H54 (cell line): ENCODE measurements around the gene SNRPD1.
"Not testable (repeated sequence)": the region's sequence is repeated elsewhere in the genome, so short reads cannot be mapped to it uniquely, and the experiment has no call there.

Source experiments
- DNase-seq: peaks from one replicate; pipeline ENCODE4 v3.0.0; 2011; ENCODE audit warnings: low spot score, mixed read lengths; ENCODE audit not compliant: insufficient read length
- FAIRE-seq: peaks from 3 replicates; lab custom pipeline; 2011; peaks lifted over from hg19 to GRCh38; lab: Jason Lieb, UNC
- POLR2A ChIP-seq: IDR thresholded peaks from 2 replicates; pipeline ENCODE4 v1.6.1; 2011; ENCODE audit warnings: low read depth, mild to moderate bottlenecking, low read length

Gene SNRPD1

GRCh38 chr18:21605213-21605612, 6.9 kb upstream of the SNRPD1 start:
- FAIRE-seq: no peak
- TF ChIP-seq POLR2A: no peak
- DNase-seq: no peak

GRCh38 chr18:21611401-21612124, 551 bp upstream of the SNRPD1 start:
- FAIRE-seq, DNase-seq: not testable (repeated sequence)

DNA sequence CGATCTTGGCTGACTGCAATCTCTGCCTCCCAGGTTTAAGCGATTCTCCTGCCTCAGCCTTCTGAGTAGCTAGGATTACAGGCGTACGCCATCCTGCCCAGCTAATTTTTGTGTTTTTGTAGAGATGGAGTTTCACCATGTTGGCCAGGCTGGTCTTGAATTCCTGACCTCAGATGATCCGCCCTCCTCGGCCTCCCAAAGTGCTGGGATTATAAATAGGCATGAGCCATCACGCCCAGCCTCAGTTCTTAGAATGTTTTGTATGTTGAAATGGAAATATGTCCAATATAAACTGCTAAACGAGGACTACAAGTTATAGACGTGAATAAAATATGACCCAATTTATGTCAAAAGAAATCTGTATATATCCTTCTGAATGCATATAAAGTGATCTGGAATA, 9.5 kb downstream of the SNRPD1 start:
- FAIRE-seq: not testable (repeated sequence)

DNA sequence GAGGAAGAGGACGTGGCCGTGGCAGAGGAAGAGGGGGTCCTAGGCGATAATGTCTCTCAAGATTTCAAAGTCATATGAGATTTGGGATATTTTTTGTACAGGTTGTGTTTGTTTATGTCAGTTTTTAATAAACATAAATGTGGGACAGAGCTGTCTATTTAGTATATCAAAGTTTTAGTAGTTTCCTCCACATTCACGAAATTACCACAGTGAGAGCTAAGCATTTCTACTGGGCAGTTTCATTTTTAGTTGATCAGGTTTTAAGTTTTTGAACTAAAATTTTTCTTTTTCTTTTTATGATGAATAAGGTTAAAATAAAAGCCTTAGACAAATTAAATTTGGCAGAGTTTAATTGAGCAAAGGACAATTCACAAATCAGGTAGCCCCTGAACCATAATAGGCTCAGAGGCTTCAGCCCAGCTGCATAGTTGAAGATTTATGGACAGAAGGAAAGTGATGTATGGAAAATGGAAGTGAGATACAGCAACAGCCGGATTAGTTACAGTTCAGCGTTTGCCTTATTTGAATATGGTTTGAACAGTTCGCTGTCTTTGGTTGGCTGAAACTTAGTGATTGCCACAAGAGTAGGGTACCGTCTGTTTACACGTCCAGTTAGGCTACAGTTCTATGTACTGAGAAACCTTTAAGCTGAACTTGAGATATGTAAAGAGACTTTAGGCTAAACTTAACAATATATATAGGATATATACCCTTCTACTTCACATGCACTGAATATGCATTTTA, 17.1 kb downstream of the SNRPD1 start:
- no peak for TF ChIP-seq POLR2A
- no peak for FAIRE-seq

More for the DNA sequence above, 9.5 kb downstream of the SNRPD1 start:
- not testable (repeated sequence) for DNase-seq

GRCh38 chr18:21632393-21632792, 20.3 kb downstream of the SNRPD1 start:
- no peak for TF ChIP-seq POLR2A
- no peak for FAIRE-seq
- no peak for DNase-seq

More for the DNA sequence above, 17.1 kb downstream of the SNRPD1 start:
- no peak for DNase-seq

DNA sequence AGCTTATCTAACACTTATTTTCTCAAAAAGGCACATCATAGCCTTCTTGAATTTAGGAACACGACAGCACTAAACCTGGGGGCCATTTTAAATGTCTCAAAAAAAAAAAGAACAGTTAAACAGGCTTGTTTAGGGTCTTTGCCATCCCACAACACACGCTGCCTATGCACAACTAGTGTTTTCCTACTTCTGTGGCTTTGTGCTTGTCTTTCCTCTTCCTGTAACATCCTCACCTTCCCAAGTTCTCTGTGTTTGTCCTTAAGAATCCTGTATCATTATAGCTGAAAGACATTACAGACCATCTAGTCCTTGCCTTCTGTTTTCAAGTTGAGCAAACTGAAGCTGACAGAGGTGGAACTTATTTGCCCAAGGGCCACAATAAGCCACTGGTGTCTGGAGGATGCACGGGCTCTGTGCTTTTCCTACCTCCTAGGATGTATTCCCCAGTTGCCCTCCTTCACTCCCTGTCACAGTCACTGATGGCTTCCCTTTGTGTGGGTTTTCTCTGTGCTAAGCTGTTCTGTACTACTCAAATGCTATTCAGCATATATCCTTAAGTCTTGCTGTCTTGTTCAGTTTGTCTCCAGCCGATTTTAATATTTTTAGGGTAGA, 22.6 kb downstream of the SNRPD1 start:
- no peak for FAIRE-seq
- TF ChIP-seq POLR2A: no peak
- no peak for DNase-seq

- FAIRE-seq (no peak), DNase-seq (no peak)
- no peak for TF ChIP-seq POLR2A
These were observed 24.7 kb downstream of the SNRPD1 start for GRCh38 chr18:21636769-21637168.

- TF ChIP-seq POLR2A: no peak
- FAIRE-seq (no peak), DNase-seq (no peak)
These were observed 26.7 kb downstream of the SNRPD1 start for GRCh38 chr18:21638822-21639221.

GRCh38 chr18:21640375-21640774, 28.3 kb downstream of the SNRPD1 start:
- not testable (repeated sequence) for DNase-seq, FAIRE-seq

DNA sequence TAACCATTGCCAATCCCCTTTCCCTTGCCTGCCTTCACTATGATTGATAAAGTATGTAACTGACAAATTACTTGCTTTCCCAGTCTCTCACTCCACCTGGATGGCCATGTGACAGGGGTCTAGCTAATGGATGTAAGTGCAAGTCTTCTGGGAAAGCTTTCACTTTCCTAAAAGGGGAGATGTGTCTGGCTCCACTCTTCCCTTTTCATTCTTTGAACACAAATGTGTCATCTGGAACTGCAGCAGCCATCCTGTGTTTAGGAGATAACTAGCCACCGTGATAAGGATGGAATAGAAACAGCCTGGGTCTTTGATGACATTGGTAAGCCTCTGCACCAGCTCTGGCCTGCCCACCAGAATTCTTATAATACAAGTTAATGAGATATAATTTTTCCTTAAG, 38.2 kb downstream of the SNRPD1 start:
- no peak for TF ChIP-seq POLR2A
- no peak for DNase-seq
- no peak for FAIRE-seq

DNA sequence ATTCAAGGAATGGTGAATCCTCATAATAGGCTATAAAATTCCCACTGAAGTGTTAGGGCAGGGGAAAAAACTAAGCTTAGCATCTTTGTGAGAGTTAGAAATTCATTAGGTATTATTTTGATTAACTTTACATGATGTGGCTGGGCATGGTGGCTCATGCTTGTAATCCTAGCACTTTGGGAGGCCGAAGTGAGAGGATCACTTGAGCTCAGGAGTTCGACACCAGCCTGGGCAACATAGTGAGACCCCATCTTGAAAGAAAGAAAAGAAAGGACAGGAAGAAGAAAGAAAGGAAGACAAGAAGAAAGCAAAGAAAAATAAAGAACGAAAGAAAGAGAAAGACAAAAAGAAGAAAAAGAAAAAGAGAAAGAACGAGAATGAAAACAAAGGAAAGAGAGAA, 40.0 kb downstream of the SNRPD1 start:
- DNase-seq (no peak), FAIRE-seq (no peak)
- TF ChIP-seq POLR2A: no peak

DNA sequence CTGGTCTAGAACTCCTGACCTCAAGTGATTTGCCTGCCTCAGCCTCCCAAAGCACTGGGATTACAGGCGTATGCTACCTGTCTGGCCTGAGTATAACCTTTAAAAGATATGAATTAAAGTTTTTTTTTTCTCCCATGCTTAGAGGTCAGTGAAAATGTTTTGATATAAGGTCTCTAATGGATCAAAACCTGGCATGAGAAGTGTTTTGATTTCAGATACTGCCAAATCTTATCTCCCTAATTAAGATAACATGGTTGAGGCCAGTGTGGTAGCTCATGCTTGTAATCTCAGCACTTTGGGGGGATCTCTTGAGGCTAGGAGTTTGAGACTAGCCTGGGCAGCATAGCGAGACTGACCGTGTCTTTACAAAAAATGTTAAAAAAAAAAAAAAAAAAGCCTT, 41.2 kb downstream of the SNRPD1 start:
- FAIRE-seq (no peak), DNase-seq (no peak)
- TF ChIP-seq POLR2A: no peak

DNA sequence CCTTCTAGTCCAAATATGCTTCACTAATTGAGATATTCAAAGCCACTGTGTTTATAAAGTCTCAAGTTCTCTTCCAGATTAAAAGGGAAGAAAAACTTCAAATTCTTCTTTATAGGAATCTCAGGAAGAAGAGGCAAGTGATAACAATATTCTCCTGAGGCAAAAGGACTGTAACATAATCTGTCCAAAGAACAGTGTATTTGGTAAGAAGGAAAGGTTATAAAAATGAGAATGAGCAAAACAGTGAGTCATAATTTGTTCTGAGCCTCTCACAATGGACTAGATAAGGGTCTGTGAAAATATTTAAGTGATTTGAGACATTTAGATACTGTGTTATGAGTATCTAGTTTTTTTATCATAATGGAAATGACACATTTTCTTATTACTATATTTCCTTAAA, 44.3 kb downstream of the SNRPD1 start:
- TF ChIP-seq POLR2A: no peak
- FAIRE-seq (no peak), DNase-seq (no peak)

- FAIRE-seq (no peak), DNase-seq (no peak)
- TF ChIP-seq POLR2A: no peak
These were observed 48.0 kb downstream of the SNRPD1 start for GRCh38 chr18:21660078-21660477.

DNA sequence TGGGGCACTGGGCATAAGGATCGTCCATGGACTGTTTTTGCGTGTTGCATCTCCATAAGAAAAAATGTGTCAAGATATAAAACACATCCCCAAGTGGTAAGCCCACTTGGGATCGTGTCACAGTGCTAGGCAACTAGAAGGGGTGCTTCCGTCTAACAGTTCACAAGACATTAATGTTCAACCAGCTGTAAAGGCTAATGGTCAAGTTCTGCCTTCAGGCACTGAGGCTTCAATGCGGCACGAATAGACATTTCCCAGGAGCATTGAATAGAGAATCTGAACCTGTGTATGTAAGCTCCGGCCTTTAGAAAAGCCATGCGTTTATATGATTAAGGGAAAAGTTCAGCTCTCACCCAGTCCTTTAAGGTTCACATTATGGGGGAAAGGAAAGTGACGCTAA, 50.5 kb downstream of the SNRPD1 start:
- no peak for FAIRE-seq
- TF ChIP-seq POLR2A: no peak
- no peak for DNase-seq
